ENCODE results near the gene GEMIN5.
"Not testable (repeated sequence)": the region's sequence is repeated elsewhere in the genome, so short reads cannot be mapped to it uniquely, and the experiment has no call there.

Gene GEMIN5

GRCh38 chr5:154944716-154945115 lies 6.7 kb upstream of the GEMIN5 start:
- no peak for DNase-seq (ENCODE audit: low spot score)

- DNase-seq (ENCODE audit: low spot score): no peak
These were observed 5.5 kb upstream of the GEMIN5 start for GRCh38 chr5:154943527-154943926.

DNA sequence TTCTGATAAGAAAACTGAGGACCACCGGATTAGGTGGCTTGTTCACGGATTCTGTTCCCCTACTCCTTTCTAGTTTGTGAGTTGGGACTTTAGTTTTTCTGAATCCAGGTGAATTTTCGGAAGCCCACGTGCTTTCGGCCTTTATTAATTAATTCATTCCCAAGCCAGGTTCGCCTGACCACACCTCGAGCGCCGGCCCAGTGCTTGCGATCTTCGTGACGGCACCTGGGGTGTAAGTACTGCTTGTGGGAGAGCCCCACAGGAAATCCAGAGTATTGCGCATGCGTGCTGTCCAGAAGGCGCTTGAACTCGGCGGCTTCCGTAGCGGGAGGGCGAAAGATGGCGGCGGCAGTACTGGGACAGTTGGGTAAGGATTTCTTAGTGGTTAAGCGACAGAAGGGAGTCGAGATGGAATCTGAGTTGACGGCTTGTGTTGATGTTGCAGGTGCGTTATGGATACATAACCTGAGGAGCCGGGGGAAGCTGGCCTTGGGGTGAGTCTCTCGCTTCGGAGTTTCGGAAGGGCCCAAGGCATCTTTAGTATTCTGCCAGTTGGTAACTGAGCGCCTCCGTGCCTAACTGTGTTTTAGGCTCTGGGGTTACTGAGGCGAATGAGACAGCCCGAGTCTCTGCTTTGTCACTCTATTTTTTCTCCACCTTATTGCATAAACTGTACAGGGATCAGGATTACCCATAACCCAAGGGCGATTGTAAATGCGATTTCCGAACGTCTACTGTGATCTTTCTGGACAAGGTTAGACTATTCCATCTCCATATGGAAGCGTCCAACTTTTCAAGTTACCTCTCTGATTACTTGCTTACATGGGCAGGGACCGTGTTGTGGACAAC lies 3.0 kb upstream of the GEMIN5 start, which contains the start of gene MRPL22:
Gene MRPL22 (plus strand): TSS at position 302 of the 849 bp plus-strand sequence. CDS start 38 bp downstream, at position 340.
- DNase-seq (ENCODE audit: low spot score): peak; percentile 91

DNA sequence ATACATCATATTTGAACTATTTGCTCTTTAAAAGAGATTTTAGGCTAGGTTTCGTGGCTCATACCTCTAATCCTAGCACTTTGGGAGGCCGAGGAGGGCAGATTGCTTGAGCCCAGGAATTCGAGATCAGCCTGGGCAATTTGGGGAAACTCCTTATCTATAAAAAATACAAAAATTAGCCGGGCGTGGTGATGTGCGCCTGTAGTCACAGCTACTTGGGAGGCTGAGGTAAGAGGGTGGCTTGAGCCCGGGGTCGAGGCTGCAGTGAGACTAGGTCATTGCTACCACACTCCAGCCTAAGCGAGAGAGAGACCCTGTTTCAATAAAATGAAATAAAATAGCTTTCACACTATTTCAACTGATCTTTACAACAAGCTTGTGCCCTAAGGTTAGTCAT lies 2.4 kb upstream of the GEMIN5 start:
- no peak for DNase-seq (ENCODE audit: low spot score)

DNA sequence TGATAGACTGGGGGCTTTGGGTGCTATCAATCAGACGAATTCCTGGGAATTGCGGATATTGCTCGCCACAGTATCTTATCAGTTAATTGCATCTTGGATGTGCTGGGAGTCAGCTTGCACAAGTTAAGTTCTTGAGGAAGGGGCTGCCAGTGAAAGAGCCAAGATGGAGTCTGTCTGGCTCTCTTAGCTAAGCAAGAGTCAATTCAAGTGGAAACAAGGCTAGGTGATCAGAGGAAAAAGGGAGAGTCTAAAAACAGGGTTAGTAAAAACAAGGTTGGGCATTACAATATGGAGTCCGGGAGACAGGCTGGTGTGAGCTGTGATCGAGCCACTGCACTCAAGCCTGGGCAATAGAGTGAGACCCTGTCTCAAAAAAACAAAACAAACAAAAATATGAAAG lies 1.4 kb upstream of the GEMIN5 start:
- DNase-seq (ENCODE audit: low spot score): not testable (repeated sequence)

- DNase-seq (ENCODE audit: low spot score): no peak
These were observed 759 bp downstream of the GEMIN5 start for GRCh38 chr5:154937186-154937717.

DNA sequence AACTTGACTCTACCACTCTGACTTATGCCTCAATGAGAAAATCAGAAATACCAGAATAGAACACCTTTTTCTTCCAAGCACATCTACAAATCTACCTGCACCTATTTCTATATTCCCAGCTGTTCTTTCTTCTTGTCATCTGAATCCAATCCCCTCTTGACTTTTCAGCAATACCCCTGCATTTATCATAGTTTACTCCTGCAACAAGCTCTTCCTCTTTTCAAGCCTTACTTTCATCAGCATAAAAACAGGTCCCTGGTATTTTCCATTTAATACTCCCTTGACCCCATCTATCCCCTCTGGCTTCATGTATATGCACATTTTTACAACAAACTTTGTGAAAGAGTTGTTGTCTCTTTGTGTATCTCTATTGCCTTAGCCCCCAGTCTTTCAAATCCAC lies 3.1 kb downstream of the GEMIN5 start:
- no peak for DNase-seq (ENCODE audit: low spot score)

DNA sequence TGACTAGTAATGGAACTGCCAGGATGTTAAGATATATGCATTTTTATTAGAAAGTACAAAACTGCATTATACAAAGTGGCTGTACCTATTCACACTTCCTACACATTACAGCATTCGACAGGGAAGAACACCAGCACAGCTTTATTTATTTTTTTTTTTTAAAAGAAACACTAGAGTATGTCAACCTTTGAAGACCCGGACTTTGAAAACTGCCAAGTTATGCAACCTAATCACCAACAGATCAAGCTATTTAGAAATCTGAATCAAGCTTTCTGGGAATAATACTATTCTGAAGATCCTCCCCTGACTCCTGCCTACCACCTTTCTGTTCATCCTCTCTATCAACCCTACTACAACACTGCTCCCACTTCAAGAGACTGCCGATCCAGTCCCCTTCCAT lies 4.5 kb downstream of the GEMIN5 start:
- no peak for DNase-seq (ENCODE audit: low spot score)

DNA sequence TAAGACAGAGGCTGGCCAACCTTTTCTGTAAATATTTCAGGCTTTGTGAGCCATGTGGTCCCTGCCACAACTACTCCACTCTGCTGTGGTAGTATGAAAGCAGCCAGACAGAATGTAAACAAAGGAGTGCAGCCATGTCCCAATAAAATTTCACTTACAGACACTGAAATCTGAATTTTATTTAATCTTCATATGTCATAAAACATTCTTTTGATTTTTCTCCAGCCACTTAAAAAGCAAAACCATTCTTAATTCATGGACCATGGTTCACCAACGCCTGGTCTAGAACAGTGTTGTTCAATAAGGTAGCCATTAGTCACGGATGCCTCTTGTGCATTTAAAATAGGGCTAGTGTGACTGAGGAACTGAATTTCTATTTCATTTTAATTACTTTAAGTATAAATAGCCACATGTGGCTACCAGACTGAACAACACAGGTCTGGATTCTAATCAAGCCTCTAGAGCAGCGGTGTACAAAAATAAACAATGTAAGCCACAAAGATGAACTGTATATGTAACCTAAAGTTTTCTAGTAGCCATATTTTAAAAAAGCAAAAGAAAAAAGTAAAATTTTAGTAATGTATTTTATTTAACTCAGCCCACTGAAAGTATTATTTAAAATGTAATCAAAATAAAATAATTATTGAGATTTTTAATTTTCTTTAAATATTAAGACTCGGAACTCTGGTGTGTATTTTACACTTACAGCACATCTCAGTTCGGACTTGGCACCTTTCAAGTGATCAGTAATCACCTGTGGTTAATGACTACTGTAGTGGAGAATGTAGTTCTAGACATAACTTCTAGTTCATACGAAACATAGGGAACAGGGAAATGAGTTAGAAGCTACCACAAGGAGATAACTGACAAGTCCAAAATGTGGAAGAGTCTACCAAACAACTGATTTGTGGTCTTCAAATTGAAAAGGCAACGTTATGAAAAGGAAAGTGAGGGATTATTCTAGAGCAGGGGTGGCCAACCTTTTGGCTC lies 14.3 kb downstream of the GEMIN5 start:
- DNase-seq (ENCODE audit: low spot score): no peak

DNA sequence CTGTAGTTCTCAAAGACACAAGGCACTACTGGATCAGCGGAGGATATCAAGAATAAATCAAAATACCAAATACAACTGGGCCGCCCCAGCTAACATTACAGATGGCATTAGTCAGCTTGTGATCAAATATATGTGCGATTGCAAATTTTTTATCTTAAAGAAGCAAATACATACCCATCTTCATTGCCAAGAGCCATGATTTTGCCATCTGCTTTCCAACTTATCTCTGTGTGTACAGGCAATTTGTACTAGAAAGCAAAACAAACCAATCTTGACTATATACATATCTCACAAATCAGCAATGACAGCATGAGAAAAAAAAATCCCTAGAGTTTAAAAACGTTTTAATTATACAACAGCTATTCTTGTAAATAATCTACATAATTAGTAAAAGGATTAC lies 20.3 kb downstream of the GEMIN5 start:
- DNase-seq (ENCODE audit: low spot score): no peak

GRCh38 chr5:154916874-154917273 lies 21.1 kb downstream of the GEMIN5 start:
- DNase-seq (ENCODE audit: low spot score): no peak

- DNase-seq (ENCODE audit: low spot score): not testable (repeated sequence)
These were observed 32.4 kb downstream of the GEMIN5 start for GRCh38 chr5:154905601-154906000.

GRCh38 chr5:154901913-154902312 lies 36.1 kb downstream of the GEMIN5 start:
- no peak for DNase-seq (ENCODE audit: low spot score)

DNA sequence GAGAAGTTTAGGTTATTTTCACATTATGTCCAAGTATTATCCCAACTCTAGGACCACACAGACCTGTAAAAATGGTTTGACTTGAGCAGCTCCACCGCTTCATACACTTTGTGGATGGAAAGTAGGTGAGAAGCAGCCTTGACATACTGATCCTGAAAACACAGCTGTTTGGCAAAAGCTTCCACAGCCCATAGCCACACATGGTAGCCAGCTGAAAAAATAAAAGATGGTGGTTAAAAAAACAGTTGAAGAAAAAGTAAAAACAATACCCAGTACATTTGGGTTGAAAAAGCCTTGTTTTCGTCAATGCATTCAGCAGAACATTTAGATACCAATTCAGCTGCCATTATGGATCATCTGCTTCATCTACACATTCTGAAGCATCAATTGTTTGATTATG lies 36.7 kb downstream of the GEMIN5 start:
- DNase-seq (ENCODE audit: low spot score): no peak

- no peak for DNase-seq (ENCODE audit: low spot score)
These were observed 37.9 kb downstream of the GEMIN5 start for GRCh38 chr5:154900066-154900465.

DNA sequence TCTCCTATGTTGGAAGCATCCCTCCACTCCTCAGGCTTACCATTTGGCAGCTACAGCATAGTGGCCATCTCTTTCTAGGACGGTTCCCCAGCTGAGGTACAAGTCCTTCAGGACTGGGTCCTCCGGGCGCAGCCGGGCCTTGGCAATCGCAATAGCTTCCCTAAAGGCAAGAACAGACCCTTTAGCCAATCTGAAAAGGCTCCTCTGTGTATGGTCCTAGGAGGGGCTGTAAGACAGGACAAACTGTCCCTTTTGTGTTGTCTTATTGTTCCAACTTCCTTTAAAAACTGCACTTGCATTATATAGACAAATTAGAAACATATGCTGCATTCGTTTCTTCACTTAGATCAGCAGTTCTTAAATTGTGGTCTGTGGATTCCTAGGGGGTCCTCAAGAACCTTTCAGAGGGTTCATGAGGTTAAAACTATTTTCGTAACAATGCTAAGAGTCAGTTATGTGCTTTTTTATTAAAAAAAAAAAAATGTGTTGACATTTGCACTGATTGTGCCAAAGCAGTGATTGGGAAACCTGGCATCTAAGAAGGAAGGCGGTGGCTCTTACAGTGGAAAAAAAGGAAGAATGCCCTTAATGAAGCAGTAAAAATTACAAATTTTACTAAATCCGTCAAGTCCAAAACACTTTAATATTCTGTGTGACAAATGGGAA lies 38.7 kb downstream of the GEMIN5 start:
- DNase-seq (ENCODE audit: low spot score): no peak

DNA sequence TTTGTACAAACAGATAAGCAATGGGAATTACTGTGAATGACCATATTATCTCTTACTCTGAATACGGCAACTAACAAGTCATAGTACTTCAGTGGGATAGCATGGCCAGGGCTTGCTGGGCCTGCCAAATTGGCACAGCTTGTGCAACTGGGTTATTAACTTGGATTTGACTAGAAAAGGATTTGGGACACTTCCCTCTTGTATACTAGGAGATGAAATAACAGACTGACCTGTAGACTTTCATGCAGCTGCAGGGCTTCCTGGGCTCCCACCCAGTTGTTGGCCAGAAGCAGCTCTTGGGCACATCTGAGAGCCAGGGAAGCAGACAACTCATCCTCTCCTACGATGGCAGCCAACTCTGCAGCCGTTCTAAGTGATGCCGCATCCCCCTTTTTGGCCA lies 39.8 kb downstream of the GEMIN5 start:
- no peak for DNase-seq (ENCODE audit: low spot score)

GRCh38 chr5:154896562-154897165 lies 41.3 kb downstream of the GEMIN5 start:
- DNase-seq (ENCODE audit: low spot score): no peak

DNA sequence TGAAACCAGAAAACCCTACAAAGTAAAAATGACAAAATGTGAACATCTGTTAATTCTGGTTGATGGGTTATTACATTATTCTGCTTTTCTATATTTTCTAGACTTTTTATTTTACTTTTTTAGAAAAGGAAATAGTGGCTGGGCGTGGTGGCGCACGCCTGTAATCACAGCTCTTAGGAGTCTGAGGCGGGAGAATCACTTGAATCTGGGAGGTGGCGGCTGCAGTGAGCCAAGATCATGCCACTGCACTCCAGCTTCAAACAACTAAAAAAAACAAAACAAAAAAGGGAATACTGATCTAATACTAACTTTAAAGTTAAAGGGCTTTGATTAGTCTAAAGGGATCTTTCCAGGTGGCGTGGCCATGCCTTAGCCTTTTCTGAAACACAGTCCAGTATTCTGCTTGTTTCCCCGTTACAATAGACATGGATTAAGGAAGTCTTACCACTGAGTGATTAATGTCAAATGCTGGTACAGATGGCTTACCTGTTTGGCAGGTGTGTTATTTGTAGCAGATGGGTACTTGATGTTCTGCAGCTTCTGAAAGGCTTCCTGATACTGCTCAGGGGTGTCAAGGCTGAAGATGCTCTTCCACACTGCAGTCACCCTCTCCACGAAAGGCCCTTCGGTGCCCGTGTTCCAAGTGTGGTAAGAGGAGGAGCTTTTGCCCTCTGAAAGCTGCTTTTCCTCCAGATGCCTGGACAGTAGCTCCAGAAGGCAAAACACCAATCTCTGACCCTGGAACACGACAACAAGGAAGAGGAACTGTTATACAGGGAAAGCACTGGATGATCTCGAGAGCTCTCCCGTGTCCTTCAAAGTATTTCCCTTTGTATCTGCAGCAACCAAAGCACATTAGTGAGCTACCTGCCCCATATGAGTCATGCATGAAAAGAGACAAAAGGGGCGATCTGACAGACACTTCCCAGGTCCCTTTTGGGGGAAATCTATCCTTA lies 42.1 kb downstream of the GEMIN5 start:
- DNase-seq (ENCODE audit: low spot score): no peak

- no peak for DNase-seq (ENCODE audit: low spot score)
These were observed 44.6 kb downstream of the GEMIN5 start for GRCh38 chr5:154893381-154893780.
